Measurements from ENCODE around the gene KLK8.

DNA sequence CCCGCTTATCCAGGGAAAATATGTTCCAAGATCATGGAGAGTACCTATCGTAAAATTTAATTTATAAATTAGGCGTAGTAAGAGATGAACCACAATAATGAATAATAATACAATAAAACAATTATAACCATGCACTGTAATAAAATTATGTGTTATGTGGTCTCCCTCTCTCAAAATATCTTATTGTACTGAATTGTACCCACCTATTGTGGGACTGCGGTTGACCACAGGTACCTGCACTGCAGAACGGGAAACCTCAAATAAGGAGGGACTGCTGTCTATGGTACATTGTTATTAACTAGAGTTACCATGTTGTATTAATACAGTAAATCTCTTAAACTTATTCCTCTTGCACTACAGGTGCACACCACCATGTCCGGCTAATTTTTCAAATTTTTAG, 38.7 kb upstream of the KLK8 start:
- TF ChIP-seq YY1 (IDR thresholded peaks at IDR 0.05; ENCODE audit: insufficient read depth, insufficient replicate concordance, low read depth, low read length) (no peak), ZNF232 (CRISPR knock-in tag; IDR thresholded peaks at IDR 0.05; ENCODE audit: borderline replicate concordance) (no peak), ZNF549 (CRISPR knock-in tag; IDR thresholded peaks at IDR 0.05) (no peak), JDP2 (CRISPR knock-in tag; IDR thresholded peaks at IDR 0.05; ENCODE audit: borderline replicate concordance) (no peak), ZC3H13 (CRISPR knock-in tag; IDR thresholded peaks at IDR 0.05) (no peak), ZNF724P (CRISPR knock-in tag; IDR thresholded peaks at IDR 0.05; ENCODE audit: borderline replicate concordance) (no peak), ZNF552 (CRISPR knock-in tag; IDR thresholded peaks at IDR 0.05; ENCODE audit: borderline replicate concordance) (no peak), ESRRA (CRISPR knock-in tag; IDR thresholded peaks at IDR 0.05; ENCODE audit: low read depth) (no peak), JUN (CRISPR knock-in tag; IDR thresholded peaks at IDR 0.05) (no peak), EP300 (IDR thresholded peaks at IDR 0.05; ENCODE audit: low read depth in 2 of 2, low read length in 2 of 2) (no peak), EP300 (CRISPR knock-in tag; IDR thresholded peaks at IDR 0.05; ENCODE audit: borderline replicate concordance) (no peak)
- TF ChIP-seq, protein P1, sequence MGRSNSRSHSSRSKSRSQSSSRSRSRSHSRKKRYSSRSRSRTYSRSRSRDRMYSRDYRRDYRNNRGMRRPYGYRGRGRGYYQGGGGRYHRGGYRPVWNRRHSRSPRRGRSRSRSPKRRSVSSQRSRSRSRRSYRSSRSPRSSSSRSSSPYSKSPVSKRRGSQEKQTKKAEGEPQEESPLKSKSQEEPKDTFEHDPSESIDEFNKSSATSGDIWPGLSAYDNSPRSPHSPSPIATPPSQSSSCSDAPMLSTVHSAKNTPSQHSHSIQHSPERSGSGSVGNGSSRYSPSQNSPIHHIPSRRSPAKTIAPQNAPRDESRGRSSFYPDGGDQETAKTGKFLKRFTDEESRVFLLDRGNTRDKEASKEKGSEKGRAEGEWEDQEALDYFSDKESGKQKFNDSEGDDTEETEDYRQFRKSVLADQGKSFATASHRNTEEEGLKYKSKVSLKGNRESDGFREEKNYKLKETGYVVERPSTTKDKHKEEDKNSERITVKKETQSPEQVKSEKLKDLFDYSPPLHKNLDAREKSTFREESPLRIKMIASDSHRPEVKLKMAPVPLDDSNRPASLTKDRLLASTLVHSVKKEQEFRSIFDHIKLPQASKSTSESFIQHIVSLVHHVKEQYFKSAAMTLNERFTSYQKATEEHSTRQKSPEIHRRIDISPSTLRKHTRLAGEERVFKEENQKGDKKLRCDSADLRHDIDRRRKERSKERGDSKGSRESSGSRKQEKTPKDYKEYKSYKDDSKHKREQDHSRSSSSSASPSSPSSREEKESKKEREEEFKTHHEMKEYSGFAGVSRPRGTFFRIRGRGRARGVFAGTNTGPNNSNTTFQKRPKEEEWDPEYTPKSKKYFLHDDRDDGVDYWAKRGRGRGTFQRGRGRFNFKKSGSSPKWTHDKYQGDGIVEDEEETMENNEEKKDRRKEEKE (IDR thresholded peaks at IDR 0.05) = no peak
- TF ChIP-seq, protein P2, sequence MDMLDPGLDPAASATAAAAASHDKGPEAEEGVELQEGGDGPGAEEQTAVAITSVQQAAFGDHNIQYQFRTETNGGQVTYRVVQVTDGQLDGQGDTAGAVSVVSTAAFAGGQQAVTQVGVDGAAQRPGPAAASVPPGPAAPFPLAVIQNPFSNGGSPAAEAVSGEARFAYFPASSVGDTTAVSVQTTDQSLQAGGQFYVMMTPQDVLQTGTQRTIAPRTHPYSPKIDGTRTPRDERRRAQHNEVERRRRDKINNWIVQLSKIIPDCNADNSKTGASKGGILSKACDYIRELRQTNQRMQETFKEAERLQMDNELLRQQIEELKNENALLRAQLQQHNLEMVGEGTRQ (IDR thresholded peaks at IDR 0.05; ENCODE audit: low read depth, low read length) = no peak
- TF ChIP-seq, protein P2 (CRISPR knock-in tag; IDR thresholded peaks at IDR 0.05; ENCODE audit: borderline replicate concordance) = no peak
- TF ChIP-seq, protein P3, sequence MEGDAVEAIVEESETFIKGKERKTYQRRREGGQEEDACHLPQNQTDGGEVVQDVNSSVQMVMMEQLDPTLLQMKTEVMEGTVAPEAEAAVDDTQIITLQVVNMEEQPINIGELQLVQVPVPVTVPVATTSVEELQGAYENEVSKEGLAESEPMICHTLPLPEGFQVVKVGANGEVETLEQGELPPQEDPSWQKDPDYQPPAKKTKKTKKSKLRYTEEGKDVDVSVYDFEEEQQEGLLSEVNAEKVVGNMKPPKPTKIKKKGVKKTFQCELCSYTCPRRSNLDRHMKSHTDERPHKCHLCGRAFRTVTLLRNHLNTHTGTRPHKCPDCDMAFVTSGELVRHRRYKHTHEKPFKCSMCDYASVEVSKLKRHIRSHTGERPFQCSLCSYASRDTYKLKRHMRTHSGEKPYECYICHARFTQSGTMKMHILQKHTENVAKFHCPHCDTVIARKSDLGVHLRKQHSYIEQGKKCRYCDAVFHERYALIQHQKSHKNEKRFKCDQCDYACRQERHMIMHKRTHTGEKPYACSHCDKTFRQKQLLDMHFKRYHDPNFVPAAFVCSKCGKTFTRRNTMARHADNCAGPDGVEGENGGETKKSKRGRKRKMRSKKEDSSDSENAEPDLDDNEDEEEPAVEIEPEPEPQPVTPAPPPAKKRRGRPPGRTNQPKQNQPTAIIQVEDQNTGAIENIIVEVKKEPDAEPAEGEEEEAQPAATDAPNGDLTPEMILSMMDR (CRISPR knock-in tag; IDR thresholded peaks at IDR 0.05) = no peak
- TF ChIP-seq, protein P4, sequence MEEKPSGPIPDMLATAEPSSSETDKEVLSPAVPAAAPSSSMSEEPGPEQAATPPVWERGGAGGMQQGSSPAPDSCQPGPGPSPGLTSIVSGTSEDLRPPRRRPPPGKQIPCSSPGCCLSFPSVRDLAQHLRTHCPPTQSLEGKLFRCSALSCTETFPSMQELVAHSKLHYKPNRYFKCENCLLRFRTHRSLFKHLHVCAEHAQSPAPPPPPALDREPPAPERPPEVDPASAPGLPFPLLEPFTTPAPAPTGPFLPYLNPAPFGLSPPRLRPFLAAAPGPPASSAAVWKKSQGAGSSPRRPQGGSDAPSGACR (CRISPR knock-in tag; IDR thresholded peaks at IDR 0.05) = no peak

Measured in HepG2 (cell line).